ENCODE data around the gene GDE1. TPM values are rescaled to one million over a fixed set of nuclear protein-coding genes. Genes with fewer than 3 reads are reported as not detected.

The GDE1 gene
- polyA plus RNA-seq, 1 donor (not counting 4 experiments of a cell fraction or from before 2014, with no cell fraction given): 52.9 TPM

- no peaks in the 10 kb centered on the region for H3K27me3 ChIP-seq (ENCODE audit: control insufficient read depth, extremely low read depth, insufficient read depth, low read length)
- FAIRE-seq: no peak
- TF ChIP-seq EZH2 (IDR thresholded peaks at IDR 0.05; ENCODE audit: low read length): no peak
- TF ChIP-seq CTCF (optimal IDR thresholded peaks at IDR 0.05 in 1 of 3, IDR thresholded peaks at IDR 0.05 in 1 of 3, conservative IDR thresholded peaks at IDR 0.05 in 1 of 3; ENCODE audit: extremely low read depth in 1 of 3, insufficient read depth in 2 of 3, low read length in 3 of 3): no peak
These were observed 53.6 kb downstream of the GDE1 start for GRCh38 chr16:19468300-19468699.

GRCh38 chr16:19463468-19464315 is 58.2 kb downstream of the GDE1 start:
- no peaks in the 10 kb centered on the region for H3K27me3 ChIP-seq (ENCODE audit: control insufficient read depth, extremely low read depth, insufficient read depth, low read length)
- no peaks in the 10 kb centered on the region for H3K4me1 ChIP-seq (ENCODE audit: control insufficient read depth, extremely low read depth, insufficient read depth, low read length)
- no peak overlapping the region for H3K4me2 ChIP-seq (ENCODE audit: control insufficient read depth, extremely low read depth, insufficient read depth, low read depth, low read length)
- no peak overlapping the region for H3K4me3 ChIP-seq (ENCODE audit: control insufficient read depth in 2 of 3, extremely low read depth in 1 of 3, insufficient read depth in 2 of 3, low read depth in 1 of 3, low read length in 3 of 3)
- DNase-seq (ENCODE audit: low read depth, low spot score) (no peak), FAIRE-seq (no peak)
- dilution Hi-C loops (cut with MboI; ENCODE audit: extremely low pct_ligation_motif_present, low sequenced_read_pairs): no loop called here
- no peaks in the 10 kb centered on the region for H4K20me1 ChIP-seq (ENCODE audit: control insufficient read depth, extremely low read depth, insufficient read depth, low read length)
- no peak overlapping the region for H3K9ac ChIP-seq (ENCODE audit: control insufficient read depth, extremely low read depth, insufficient read depth, low read length)
- H3K9me1 ChIP-seq (ENCODE audit: control insufficient read depth, extremely low read depth, insufficient read depth, low read length): no peaks in the 10 kb centered on the region
- no peaks in the 10 kb centered on the region for H3K79me2 ChIP-seq (ENCODE audit: control insufficient read depth, insufficient read depth, low read length)
- TF ChIP-seq EZH2 (IDR thresholded peaks at IDR 0.05; ENCODE audit: low read length) (no peak), CTCF (optimal IDR thresholded peaks at IDR 0.05 in 1 of 3, IDR thresholded peaks at IDR 0.05 in 1 of 3, conservative IDR thresholded peaks at IDR 0.05 in 1 of 3; ENCODE audit: extremely low read depth in 1 of 3, insufficient read depth in 2 of 3, low read length in 3 of 3) (no peak)
- H2AFZ ChIP-seq (ENCODE audit: control insufficient read depth, low read length): no peak overlapping the region
- no peaks in the 10 kb centered on the region for H3K9me3 ChIP-seq (ENCODE audit: control insufficient read depth, low read depth, low read length)
- no peak overlapping the region for H3K27ac ChIP-seq (ENCODE audit: control insufficient read depth, insufficient read depth, low read length)
- no peaks in the 10 kb centered on the region for H3K36me3 ChIP-seq (ENCODE audit: control insufficient read depth in 2 of 2, extremely low read depth in 1 of 2, insufficient read depth in 2 of 2, low read length in 2 of 2)

More at GRCh38 chr16:19468300-19468699, 53.6 kb downstream of the GDE1 start:
- Histone ChIP-seq H3K36me3 (ENCODE audit: control insufficient read depth in 2 of 2, extremely low read depth in 1 of 2, insufficient read depth in 2 of 2, low read length in 2 of 2) (no peaks in the 10 kb centered on the region), H3K79me2 (ENCODE audit: control insufficient read depth, insufficient read depth, low read length) (no peaks in the 10 kb centered on the region), H3K27ac (ENCODE audit: control insufficient read depth, insufficient read depth, low read length) (no peak overlapping the region), H3K9me3 (ENCODE audit: control insufficient read depth, low read depth, low read length) (no peaks in the 10 kb centered on the region), H3K4me3 (ENCODE audit: control insufficient read depth in 2 of 3, extremely low read depth in 1 of 3, insufficient read depth in 2 of 3, low read depth in 1 of 3, low read length in 3 of 3) (no peak overlapping the region), H3K4me1 (ENCODE audit: control insufficient read depth, extremely low read depth, insufficient read depth, low read length) (no peaks in the 10 kb centered on the region), H3K9ac (ENCODE audit: control insufficient read depth, extremely low read depth, insufficient read depth, low read length) (no peak overlapping the region), H3K9me1 (ENCODE audit: control insufficient read depth, extremely low read depth, insufficient read depth, low read length) (no peaks in the 10 kb centered on the region), H3K4me2 (ENCODE audit: control insufficient read depth, extremely low read depth, insufficient read depth, low read depth, low read length) (no peak overlapping the region), H2AFZ (ENCODE audit: control insufficient read depth, low read length) (no peak overlapping the region), H4K20me1 (ENCODE audit: control insufficient read depth, extremely low read depth, insufficient read depth, low read length) (no peaks in the 10 kb centered on the region)
- dilution Hi-C loops (cut with MboI; ENCODE audit: extremely low pct_ligation_motif_present, low sequenced_read_pairs): no loop called here
- no peak for DNase-seq (ENCODE audit: low read depth, low spot score)

Measured in keratinocyte (primary cell).